ENCODE measurements around the gene SMPD4. TPM values are rescaled to one million over a fixed set of nuclear protein-coding genes. Genes with fewer than 3 reads are reported as not detected.
"Not testable (repeated sequence)": the region's sequence is repeated elsewhere in the genome, so short reads cannot be mapped to it uniquely, and the experiment has no call there.

SMPD4 gene
- total and polyA plus RNA-seq, 8 donors = 11.4 to 109 (median 34.2) TPM

DNA sequence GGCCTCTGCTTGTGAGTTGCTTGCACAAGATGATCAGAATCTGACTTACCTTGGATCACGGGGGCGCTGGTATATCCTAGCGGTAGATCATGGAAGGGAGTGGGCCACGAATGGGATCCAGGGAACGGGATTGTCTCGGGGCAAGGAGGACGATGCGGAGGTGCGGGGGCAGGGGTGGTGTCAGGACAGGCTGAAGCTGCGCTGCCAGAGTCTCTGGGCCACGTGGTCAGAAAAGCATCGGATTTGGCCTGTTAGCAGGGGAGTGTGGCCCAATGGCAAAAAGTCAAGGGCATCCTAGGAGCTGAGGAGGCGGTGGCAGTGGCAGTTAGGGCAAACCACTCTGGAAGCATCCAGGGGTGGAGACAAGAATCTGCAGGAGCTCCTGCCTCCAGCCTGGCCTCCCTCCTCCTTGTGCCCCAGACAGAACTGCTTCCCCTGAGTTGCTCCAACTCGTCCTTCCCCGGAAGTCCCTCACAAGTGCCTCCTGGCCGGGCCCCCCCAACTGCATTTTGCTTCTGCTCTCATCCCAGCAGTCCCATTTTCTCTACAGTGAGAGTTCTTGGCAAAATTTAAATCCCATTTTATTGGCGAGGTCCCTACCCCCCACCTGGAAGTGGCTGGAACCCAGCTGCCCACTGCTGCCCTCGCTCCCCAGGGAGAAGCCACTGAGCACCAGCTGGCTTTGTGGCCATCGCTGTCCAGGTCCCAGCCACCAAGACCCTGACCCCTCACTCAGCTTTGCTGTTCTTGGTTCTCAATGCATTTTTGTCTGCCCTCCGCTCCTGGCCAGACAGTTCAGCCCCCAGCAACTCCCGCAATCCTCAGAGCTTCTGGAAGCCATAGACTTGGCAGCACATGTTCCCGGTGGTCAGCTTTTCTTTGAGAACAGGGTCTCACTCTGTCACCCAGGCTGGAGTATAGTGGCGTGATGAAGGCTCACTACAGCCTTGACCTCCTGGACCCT, 30.9 kb downstream of the SMPD4 start:
- TF ChIP-seq, protein P1, sequence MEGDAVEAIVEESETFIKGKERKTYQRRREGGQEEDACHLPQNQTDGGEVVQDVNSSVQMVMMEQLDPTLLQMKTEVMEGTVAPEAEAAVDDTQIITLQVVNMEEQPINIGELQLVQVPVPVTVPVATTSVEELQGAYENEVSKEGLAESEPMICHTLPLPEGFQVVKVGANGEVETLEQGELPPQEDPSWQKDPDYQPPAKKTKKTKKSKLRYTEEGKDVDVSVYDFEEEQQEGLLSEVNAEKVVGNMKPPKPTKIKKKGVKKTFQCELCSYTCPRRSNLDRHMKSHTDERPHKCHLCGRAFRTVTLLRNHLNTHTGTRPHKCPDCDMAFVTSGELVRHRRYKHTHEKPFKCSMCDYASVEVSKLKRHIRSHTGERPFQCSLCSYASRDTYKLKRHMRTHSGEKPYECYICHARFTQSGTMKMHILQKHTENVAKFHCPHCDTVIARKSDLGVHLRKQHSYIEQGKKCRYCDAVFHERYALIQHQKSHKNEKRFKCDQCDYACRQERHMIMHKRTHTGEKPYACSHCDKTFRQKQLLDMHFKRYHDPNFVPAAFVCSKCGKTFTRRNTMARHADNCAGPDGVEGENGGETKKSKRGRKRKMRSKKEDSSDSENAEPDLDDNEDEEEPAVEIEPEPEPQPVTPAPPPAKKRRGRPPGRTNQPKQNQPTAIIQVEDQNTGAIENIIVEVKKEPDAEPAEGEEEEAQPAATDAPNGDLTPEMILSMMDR (IDR thresholded peaks at IDR 0.05) = no peak
- TF ChIP-seq POLR2A (IDR thresholded peaks at IDR 0.05) (no peak), EP300 (IDR thresholded peaks at IDR 0.05) (no peak), POLR2AphosphoS5 (IDR thresholded peaks at IDR 0.05) (no peak)
- no peak overlapping the region for H3K4me3 ChIP-seq
- peaks cover 0 to under 1% (median under 1%) of the 10 kb centered on the region in 4 donors for H3K4me1 ChIP-seq
- no peak for DNase-seq
- 84 to 88% (median 88%) methylated on average over 21 to 23 of the region's 23 CpGs for WGBS, 5 donors
- H3K9me3 ChIP-seq = no peaks in the 10 kb centered on the region
- peaks cover 0 to 13% (median 0%) of the 10 kb centered on the region in 3 donors for H3K27me3 ChIP-seq
- H3K27ac ChIP-seq = no peak overlapping the region
- intact Hi-C loops (cut with DNase I; ENCODE audit: low total_unique reads) = no loop called here
- H3K36me3 ChIP-seq = peaks cover 24 to 45% (median 38%) of the 10 kb centered on the region in 4 donors

DNA sequence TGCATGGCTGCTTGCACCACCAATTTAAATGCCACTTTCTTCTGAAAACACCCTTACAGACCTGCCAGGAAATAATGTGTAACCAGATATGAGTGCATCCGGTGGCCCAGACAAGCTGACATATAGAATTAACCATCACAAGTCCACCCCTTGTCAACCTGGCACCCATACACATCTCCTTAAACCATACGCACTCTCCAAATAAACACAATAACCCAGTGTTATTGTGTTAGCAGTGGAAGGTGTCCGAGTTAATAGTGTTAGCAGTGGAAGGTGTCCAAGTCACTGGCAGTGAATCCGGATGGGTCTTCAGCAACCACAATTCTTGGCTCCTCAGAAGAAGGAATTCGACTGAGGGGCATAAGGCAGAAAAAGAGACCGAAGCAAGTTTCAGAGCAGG, 32.9 kb downstream of the SMPD4 start:
- peaks cover 0 to 20% (median 6%) of the 10 kb centered on the region in 4 donors for H3K4me1 ChIP-seq
- DNase-seq; H3K27ac ChIP-seq; H3K4me3 ChIP-seq; H3K9me3 ChIP-seq; intact Hi-C loops (cut with DNase I; ENCODE audit: low total_unique reads): not testable (repeated sequence)
- peaks cover 16 to 25% (median 19%) of the 10 kb centered on the region in 4 donors for H3K36me3 ChIP-seq
- H3K27me3 ChIP-seq = peaks cover 0 to 32% (median 0%) of the 10 kb centered on the region in 3 donors
- 53 to 62% (median 54%) methylated on average over 6 of the region's 6 CpGs for WGBS, 5 donors

DNA sequence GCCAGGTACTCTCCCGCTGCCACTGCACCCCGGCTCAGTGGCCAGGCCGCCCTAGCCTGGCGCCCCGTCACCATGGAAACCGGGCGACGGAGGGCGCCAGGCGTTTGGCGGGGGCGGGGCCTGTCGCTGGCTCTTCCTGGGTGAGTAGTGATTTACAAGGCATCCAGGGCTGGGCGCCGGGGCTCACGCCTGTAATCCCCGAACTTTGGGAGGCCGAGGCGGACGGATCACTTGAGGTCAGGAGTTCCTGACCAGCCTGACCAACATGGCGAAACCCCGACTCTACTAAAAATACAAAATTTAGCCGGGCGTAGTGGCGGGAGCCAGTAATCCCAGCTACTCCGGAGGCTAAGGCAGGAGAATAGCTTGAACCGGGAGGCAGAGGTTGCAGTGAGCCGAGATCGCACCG, 36.4 kb downstream of the SMPD4 start, which contains the start of gene CCDC74B:
Gene CCDC74B, minus strand, starts transcription at position 107 of the 409 bp plus-strand sequence. CDS start 116 bp downstream, outside the sequence.
- H3K9me3 ChIP-seq; H3K27ac ChIP-seq; intact Hi-C loops (cut with DNase I; ENCODE audit: low total_unique reads); H3K36me3 ChIP-seq: not testable (repeated sequence)
- DNase-seq = peak; percentile 49 to 75
- 5 to 17% (median 8%) methylated on average over 14 to 29 of the region's 30 CpGs for WGBS, 5 donors
- Histone ChIP-seq H3K4me3 (peak within 1 kb of the TSS; percentile 38 to 52 (median 41)), H3K4me1 (peaks cover 0 to 20% (median 6%) of the 10 kb centered on the region in 4 donors), H3K27me3 (peaks cover 0 to 39% (median 0%) of the 10 kb centered on the region in 3 donors)

DNA sequence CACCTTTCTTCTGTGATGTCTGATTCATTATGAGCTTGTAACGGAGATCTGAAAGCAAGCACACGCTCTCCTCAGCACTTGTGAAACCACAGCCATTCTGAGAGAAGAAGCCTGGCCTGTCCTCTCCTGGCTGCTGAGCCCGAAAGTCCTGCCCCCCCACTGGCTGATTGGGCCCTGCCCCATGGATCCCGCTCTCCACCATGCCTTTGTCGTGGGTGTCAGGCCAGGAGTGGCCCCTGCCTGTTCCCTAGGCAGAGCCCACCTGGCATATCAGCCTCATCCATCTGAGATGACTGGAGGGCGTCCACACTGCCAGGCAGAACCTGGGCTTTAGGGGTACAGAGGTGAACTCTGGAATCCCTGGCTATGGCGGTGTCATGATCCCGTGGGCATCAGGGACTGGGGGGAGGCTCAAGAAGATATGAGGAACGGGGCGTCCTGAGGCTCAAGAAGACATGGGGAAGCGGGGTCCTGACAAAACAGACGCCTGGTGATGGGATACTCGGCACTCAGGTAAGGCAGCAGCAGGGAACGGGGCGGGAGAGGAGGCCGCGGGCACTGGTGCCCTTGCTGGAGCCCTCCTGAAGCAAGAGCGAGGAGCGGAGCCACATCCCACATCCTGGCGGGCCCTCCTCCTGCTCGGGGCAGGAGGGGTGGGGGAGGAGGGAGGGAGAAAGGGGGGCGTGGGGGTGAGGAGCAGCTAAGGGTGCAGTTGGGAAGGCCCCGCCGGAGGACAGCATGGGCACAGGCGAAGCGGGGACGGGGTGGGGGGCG, 37.9 kb downstream of the SMPD4 start:
- peak overlapping the region; percentile 38 to 52 (median 41) for H3K4me3 ChIP-seq
- WGBS, 5 donors = 39 to 52% (median 47%) methylated on average over 17 to 21 of the region's 28 CpGs

DNA sequence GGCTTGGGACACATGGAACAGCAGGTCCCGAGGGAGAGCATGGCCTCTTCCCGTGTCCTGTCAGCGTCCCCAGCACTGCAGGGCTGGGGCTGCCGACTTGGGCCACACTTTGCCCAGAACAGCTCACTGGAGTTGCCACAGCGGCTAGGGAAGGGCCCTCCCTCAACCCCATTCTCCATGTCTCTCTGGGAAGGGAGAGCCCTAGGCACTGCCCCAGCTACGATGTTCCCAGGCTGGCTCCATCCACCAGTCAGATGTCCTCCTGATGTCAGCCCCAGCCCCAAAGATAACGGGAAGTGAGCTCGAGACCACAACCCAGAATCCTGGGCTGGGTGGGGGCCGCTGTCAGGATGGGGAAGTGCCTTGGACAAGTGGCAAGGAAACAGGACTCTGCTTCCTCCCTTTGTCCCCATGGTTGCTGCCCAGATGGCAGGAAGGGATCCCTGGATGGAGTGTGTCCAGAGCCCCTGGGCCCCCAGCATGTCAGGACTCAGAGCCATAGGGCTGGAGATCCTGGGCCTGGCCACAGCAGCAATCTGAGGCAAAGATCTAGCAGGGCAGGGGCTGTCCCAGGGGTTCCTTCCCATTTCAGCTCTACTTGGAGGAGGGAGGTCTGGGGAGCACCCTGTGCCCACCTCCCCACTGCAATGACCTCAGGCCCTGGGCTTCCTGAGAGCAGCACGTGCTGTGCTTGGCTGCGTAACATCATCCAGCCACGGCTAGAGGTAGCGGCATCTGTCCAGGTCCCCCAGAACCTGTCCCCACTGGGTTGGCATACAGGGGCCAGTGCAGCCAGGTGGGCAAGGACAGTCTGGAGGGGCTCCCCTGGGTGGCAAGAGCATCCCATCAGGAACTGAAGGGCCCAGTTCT, 38.8 kb downstream of the SMPD4 start:
- H3K27ac ChIP-seq; DNase-seq; H3K4me3 ChIP-seq; H3K9me3 ChIP-seq; intact Hi-C loops (cut with DNase I; ENCODE audit: low total_unique reads); H3K36me3 ChIP-seq: not testable (repeated sequence)
- H3K27me3 ChIP-seq = peaks cover 0 to 39% (median 0%) of the 10 kb centered on the region in 3 donors
- WGBS, 5 donors = 86 to 90% (median 86%) methylated on average over 9 to 13 of the region's 13 CpGs
- peaks cover 0 to 20% (median 6%) of the 10 kb centered on the region in 4 donors for H3K4me1 ChIP-seq

More for the DNA sequence above, 37.9 kb downstream of the SMPD4 start:
- intact Hi-C loops (cut with DNase I; ENCODE audit: low total_unique reads); H3K9me3 ChIP-seq; H3K27ac ChIP-seq; H3K36me3 ChIP-seq: not testable (repeated sequence)
- Histone ChIP-seq H3K27me3 (peaks cover 0 to 39% (median 0%) of the 10 kb centered on the region in 3 donors), H3K4me1 (peaks cover 0 to 20% (median 6%) of the 10 kb centered on the region in 4 donors)
- peak in 1 of 2 donors; percentile 16 for DNase-seq

DNA sequence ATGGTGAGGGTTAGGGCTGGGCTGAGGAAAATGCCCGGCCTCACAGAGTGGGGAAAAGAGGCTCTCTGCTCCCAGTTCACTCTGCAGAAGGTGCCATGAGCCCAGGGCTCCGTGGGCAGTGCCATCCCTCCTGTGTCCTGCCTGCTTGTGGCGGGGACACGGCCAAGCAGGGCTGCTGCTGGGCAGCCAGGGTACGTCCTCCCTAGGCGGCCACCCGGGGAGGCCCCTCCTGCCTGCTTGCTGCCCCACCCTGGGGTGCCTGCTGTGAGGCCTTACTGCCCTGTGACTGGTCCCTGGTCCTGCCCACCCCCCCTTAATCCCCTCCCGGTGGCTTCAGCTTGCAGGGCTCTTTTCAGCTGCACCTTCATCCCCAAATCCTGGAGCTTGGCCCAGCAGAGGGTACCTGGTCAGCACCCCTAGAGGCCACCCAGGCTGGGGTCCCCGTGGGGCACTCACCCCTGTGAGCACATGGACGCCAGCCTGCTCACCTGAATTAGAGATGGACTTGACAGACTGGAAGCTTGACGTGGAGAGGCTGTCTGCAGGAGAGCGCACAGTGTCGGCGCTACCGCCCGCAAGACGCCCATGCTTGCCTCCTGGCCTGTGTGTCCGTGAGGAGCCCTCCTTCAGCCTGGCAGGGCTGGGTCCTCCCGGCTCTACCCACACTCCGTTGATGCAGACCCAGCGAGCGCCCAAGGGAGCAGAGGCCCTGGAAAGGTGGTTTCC, 39.6 kb downstream of the SMPD4 start:
- H3K36me3 ChIP-seq; H3K9me3 ChIP-seq; DNase-seq; intact Hi-C loops (cut with DNase I; ENCODE audit: low total_unique reads); H3K27ac ChIP-seq; H3K4me3 ChIP-seq: not testable (repeated sequence)
- 85 to 93% (median 89%) methylated on average over 10 to 17 of the region's 22 CpGs; no CpG with 5 or more reads in 1 of the 5 donors for WGBS, 5 donors
- Histone ChIP-seq H3K4me1 (peaks cover 0 to 20% (median 6%) of the 10 kb centered on the region in 4 donors), H3K27me3 (peaks cover 0 to 39% (median 0%) of the 10 kb centered on the region in 3 donors)

DNA sequence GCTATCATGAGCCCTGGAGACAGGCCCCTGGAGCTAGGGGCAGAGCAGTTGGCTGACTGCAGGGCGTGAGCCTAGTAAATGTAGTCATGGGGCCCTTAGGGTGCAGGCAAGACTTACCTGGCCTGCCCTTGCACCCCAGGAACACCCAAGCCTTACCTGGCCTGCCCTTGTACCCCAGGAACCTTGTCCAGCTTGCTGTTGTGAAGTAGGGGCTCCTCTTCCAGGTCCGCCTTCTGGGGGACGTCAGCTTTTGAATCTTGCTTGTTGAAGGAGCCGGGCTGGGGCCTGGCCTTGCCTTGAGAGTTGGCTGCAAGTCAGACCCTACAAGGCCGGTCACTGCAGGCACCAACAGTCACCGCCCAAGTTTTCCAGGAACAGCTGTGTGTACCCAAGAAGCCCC, 40.4 kb downstream of the SMPD4 start:
- intact Hi-C loops (cut with DNase I; ENCODE audit: low total_unique reads); DNase-seq; H3K9me3 ChIP-seq; H3K36me3 ChIP-seq; H3K27ac ChIP-seq; H3K4me3 ChIP-seq: not testable (repeated sequence)
- 93 to 98% (median 97%) methylated on average over 3 to 4 of the region's 6 CpGs; no CpG with 5 or more reads in 1 of the 5 donors for WGBS, 5 donors
- peaks cover 0 to 32% (median 0%) of the 10 kb centered on the region in 3 donors for H3K27me3 ChIP-seq
- peaks cover 0 to 20% (median 6%) of the 10 kb centered on the region in 4 donors for H3K4me1 ChIP-seq

DNA sequence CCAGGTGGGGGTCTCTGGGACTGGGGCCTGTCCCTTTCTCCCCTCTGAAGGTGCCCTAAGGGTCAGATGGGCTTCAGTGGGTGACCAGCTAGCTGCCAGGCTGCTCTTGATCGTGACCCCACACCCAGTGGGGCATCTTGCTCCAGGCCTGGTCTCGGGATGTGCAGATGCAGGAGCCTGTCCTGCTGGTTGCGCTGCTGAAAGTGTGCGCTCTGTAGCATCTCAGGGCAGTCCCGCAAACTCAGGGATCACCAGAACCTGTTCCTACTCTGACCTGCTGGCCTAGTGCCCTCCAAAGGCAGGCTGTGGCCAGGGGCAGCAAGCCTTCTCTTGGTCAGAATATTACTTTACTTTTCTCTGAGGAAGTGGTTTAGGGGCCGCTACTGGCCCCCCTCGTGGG, 40.9 kb downstream of the SMPD4 start:
- Histone ChIP-seq H3K4me1 (peaks cover 0 to 20% (median 6%) of the 10 kb centered on the region in 4 donors), H3K27me3 (peaks cover 0 to 34% (median 0%) of the 10 kb centered on the region in 3 donors)
- H3K36me3 ChIP-seq; H3K27ac ChIP-seq; H3K9me3 ChIP-seq; H3K4me3 ChIP-seq; intact Hi-C loops (cut with DNase I; ENCODE audit: low total_unique reads); DNase-seq: not testable (repeated sequence)
- 80 to 88% (median 85%) methylated on average over 3 to 7 of the region's 7 CpGs for WGBS, 5 donors

Data from stomach (tissue), 9 donors.